Measurements from ENCODE around the gene NR4A1. TPM values are rescaled to one million over a fixed set of nuclear protein-coding genes. Genes with fewer than 3 reads are reported as not detected.

The NR4A1 gene
- total RNA-seq, 1 experiment from 2014 or later = 26.9 TPM

DNA sequence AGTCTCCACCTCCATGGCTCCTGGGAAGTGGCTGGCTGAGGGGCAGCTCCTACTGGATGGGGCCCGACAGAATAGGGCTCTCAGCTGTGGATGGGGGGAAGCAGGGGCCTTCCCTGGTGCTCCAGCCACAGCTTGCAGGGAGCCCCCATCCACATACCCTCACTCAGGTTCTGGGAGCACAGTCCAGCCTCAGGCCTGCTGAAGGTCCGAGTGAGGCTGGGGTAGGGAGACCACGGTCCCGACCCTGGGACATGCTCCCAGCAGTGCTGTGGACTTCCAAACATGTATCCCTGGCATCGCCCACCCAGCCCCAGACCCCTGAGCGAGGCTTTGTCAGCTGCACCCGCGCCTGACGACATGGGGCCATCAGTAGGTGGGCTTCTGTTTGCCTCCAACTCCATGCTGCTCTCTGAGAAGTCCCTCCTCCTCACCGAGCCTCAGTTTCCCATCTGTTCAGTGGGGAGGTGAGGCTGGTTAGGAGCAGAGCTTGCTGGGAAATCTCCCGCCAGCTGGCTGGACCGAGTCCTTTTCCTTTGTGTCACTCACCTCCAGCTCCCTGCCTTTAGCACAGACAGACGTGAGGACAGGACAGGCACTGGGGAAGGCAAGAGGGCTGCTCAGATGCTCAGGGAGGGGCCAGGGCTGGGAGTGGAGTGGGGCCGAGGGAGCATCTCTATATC, 9.4 kb downstream of the NR4A1 start (continued):
- TF ChIP-seq, protein P1, sequence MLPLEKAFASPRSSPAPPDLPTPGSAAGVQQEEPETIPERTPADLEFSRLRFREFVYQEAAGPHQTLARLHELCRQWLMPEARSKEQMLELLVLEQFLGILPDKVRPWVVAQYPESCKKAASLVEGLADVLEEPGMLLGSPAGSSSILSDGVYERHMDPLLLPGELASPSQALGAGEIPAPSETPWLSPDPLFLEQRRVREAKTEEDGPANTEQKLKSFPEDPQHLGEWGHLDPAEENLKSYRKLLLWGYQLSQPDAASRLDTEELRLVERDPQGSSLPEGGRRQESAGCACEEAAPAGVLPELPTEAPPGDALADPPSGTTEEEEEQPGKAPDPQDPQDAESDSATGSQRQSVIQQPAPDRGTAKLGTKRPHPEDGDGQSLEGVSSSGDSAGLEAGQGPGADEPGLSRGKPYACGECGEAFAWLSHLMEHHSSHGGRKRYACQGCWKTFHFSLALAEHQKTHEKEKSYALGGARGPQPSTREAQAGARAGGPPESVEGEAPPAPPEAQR (CRISPR knock-in tag; IDR thresholded peaks at IDR 0.05) = no peak
- TF ChIP-seq SMAD3 (CRISPR knock-in tag; IDR thresholded peaks at IDR 0.05; ENCODE audit: borderline replicate concordance) = no peak

- ChIA-PET CTCF (interaction anchor here (1.2 to 7.2 kb wide), 10 partner anchors 7 to 58 kb away, joined by 3 to 78 read pairs (median 6); partner anchors contain the start of genes ATG101 and NR4A1), POLR2A (interaction anchor here (2.1 kb wide), 1 partner anchor 29 kb away, joined by 5 read pairs; no protein-coding TSS in a partner anchor)
- Mint-ChIP-seq H3K4me1 (no peaks in the 10 kb centered on the region), H3K27me3 (ENCODE audit: low read depth) (peaks cover 6% of the 10 kb centered on the region), H3K27ac (no peak overlapping the region), H3K4me3 (no peak overlapping the region), H3K9me3 (no peaks in the 10 kb centered on the region), H3K36me3 (0 out of 2 replicates have a peak, but pooled peaks cover 3% of the 10 kb centered on the region)
- ATAC-seq (no peak), DNase-seq (ENCODE audit: low spot score) (no peak)
- TF ChIP-seq, protein P2, sequence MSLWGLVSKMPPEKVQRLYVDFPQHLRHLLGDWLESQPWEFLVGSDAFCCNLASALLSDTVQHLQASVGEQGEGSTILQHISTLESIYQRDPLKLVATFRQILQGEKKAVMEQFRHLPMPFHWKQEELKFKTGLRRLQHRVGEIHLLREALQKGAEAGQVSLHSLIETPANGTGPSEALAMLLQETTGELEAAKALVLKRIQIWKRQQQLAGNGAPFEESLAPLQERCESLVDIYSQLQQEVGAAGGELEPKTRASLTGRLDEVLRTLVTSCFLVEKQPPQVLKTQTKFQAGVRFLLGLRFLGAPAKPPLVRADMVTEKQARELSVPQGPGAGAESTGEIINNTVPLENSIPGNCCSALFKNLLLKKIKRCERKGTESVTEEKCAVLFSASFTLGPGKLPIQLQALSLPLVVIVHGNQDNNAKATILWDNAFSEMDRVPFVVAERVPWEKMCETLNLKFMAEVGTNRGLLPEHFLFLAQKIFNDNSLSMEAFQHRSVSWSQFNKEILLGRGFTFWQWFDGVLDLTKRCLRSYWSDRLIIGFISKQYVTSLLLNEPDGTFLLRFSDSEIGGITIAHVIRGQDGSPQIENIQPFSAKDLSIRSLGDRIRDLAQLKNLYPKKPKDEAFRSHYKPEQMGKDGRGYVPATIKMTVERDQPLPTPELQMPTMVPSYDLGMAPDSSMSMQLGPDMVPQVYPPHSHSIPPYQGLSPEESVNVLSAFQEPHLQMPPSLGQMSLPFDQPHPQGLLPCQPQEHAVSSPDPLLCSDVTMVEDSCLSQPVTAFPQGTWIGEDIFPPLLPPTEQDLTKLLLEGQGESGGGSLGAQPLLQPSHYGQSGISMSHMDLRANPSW (CRISPR knock-in tag; conservative IDR thresholded peaks at IDR 0.05; ENCODE audit: low read depth) = no peak
- TF ChIP-seq ESRRA (CRISPR knock-in tag; IDR thresholded peaks at IDR 0.05; ENCODE audit: borderline replicate concordance) = no peak
- no peak for TF ChIP-seq IRF2 (CRISPR knock-in tag; IDR thresholded peaks at IDR 0.05; ENCODE audit: borderline replicate concordance, low read depth)
- TF ChIP-seq TEAD4 (CRISPR knock-in tag; IDR thresholded peaks at IDR 0.05) = no peak
- TF ChIP-seq, protein P3, sequence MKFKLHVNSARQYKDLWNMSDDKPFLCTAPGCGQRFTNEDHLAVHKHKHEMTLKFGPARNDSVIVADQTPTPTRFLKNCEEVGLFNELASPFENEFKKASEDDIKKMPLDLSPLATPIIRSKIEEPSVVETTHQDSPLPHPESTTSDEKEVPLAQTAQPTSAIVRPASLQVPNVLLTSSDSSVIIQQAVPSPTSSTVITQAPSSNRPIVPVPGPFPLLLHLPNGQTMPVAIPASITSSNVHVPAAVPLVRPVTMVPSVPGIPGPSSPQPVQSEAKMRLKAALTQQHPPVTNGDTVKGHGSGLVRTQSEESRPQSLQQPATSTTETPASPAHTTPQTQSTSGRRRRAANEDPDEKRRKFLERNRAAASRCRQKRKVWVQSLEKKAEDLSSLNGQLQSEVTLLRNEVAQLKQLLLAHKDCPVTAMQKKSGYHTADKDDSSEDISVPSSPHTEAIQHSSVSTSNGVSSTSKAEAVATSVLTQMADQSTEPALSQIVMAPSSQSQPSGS (CRISPR knock-in tag; IDR thresholded peaks at IDR 0.05; ENCODE audit: borderline replicate concordance, low read depth) = no peak
- TF ChIP-seq JUN (CRISPR knock-in tag; IDR thresholded peaks at IDR 0.05) = no peak
- no peak for TF ChIP-seq JAZF1 (CRISPR knock-in tag; IDR thresholded peaks at IDR 0.05)
- TF ChIP-seq PRDM15 (CRISPR knock-in tag; IDR thresholded peaks at IDR 0.05) = no peak
- TF ChIP-seq USF1 (CRISPR knock-in tag; IDR thresholded peaks at IDR 0.05) = no peak
- no peak for TF ChIP-seq ZNF671 (CRISPR knock-in tag; IDR thresholded peaks at IDR 0.05)
- no peak for TF ChIP-seq GRHL2 (CRISPR knock-in tag; IDR thresholded peaks at IDR 0.05; ENCODE audit: insufficient replicate concordance, severe bottlenecking)
- TF ChIP-seq ZNF138 (CRISPR knock-in tag; conservative IDR thresholded peaks at IDR 0.05) = no peak
- no peak for TF ChIP-seq ZNF396 (CRISPR knock-in tag; IDR thresholded peaks at IDR 0.05; ENCODE audit: borderline replicate concordance)
- TF ChIP-seq, protein P4, sequence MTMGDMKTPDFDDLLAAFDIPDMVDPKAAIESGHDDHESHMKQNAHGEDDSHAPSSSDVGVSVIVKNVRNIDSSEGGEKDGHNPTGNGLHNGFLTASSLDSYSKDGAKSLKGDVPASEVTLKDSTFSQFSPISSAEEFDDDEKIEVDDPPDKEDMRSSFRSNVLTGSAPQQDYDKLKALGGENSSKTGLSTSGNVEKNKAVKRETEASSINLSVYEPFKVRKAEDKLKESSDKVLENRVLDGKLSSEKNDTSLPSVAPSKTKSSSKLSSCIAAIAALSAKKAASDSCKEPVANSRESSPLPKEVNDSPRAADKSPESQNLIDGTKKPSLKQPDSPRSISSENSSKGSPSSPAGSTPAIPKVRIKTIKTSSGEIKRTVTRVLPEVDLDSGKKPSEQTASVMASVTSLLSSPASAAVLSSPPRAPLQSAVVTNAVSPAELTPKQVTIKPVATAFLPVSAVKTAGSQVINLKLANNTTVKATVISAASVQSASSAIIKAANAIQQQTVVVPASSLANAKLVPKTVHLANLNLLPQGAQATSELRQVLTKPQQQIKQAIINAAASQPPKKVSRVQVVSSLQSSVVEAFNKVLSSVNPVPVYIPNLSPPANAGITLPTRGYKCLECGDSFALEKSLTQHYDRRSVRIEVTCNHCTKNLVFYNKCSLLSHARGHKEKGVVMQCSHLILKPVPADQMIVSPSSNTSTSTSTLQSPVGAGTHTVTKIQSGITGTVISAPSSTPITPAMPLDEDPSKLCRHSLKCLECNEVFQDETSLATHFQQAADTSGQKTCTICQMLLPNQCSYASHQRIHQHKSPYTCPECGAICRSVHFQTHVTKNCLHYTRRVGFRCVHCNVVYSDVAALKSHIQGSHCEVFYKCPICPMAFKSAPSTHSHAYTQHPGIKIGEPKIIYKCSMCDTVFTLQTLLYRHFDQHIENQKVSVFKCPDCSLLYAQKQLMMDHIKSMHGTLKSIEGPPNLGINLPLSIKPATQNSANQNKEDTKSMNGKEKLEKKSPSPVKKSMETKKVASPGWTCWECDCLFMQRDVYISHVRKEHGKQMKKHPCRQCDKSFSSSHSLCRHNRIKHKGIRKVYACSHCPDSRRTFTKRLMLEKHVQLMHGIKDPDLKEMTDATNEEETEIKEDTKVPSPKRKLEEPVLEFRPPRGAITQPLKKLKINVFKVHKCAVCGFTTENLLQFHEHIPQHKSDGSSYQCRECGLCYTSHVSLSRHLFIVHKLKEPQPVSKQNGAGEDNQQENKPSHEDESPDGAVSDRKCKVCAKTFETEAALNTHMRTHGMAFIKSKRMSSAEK (CRISPR knock-in tag; IDR thresholded peaks at IDR 0.05; ENCODE audit: borderline replicate concordance) = no peak
- TF ChIP-seq, protein P5, sequence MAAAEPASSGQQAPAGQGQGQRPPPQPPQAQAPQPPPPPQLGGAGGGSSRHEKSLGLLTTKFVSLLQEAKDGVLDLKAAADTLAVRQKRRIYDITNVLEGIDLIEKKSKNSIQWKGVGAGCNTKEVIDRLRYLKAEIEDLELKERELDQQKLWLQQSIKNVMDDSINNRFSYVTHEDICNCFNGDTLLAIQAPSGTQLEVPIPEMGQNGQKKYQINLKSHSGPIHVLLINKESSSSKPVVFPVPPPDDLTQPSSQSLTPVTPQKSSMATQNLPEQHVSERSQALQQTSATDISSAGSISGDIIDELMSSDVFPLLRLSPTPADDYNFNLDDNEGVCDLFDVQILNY (CRISPR knock-in tag; IDR thresholded peaks at IDR 0.05) = no peak
These were observed 10.4 kb downstream of the NR4A1 start for GRCh38 chr12:52061470-52062166.
